ENCODE data around the gene CRELD2. TPM values are rescaled to one million over a fixed set of nuclear protein-coding genes. Genes with fewer than 3 reads are reported as not detected.
A peak's percentile ranks its signal among the peaks of the same experiment; 100 is the strongest.

The CRELD2 gene
- total and polyA plus RNA-seq, 2 of the 8 experiments (the other 6 are each of a cell fraction or from before 2014, with no cell fraction given): 24.5 to 36.6 TPM

DNA sequence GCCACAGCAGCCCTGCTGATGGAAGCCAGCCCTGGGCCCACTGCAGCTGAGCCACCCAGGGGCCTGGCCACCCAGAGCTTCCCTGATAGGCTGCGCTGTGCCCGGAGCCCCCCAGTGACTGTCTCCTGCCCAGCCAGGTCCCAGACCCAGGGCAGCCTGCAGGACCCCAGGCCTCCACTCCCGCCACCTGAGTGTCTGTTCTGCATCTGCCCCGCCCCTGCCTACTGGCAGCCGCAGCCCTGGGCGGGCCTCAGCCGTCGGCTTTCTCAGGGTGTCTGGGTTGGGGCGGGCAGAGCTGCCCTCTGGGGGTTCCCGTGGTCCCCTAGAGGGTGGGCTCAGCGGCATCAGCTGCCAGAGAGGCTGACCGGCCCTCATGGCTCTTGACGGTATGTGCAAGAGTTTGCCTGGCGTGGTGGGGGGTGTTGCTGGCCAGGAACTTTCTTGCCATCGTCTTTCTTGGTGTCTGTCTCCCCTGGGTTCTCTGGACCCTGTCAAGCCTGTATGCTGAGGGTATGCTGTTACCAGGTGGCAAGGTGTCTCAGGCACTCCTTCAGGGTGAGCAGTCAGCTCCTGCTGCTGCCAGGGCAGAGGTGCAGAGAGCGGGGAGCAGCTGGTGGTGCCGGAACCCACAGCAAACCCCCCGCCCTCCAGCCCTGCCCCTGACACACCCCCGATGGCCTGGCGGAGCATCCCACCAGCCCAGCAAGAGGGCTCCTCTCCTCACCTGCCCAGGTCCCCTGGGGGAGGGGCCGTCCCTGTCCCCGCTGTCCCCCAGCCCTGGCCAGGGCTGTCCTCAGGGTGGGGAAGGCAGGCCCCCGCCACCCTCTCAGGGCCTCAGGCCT is 29.9 kb downstream of the CRELD2 start:
- Histone ChIP-seq H2AK5ac (ENCODE audit: low read depth, low read length) (no peak overlapping the region), H3K27me3 (replicated peaks in 1 of 4; ENCODE audit: control insufficient read depth in 3 of 4, extremely low read depth in 1 of 4, insufficient read depth in 3 of 4, low read length in 3 of 4) (no peaks in the 10 kb centered on the region), H3K4me3 (ENCODE audit: extremely low read depth in 1 of 4, insufficient read depth in 2 of 4, low read depth in 3 of 4, low read length in 4 of 4) (no peak overlapping the region), H4K5ac (ENCODE audit: insufficient read length, low read depth, low read length) (no peak overlapping the region), H3K9ac (replicated peaks in 1 of 4; ENCODE audit: extremely low read depth in 1 of 4, low read depth in 3 of 4, low read length in 3 of 4) (no peak overlapping the region), H3K9me3 (ENCODE audit: insufficient read depth in 2 of 2, low read depth in 1 of 2, low read length in 1 of 2) (no peaks in the 10 kb centered on the region), H2BK15ac (ENCODE audit: low read length) (peak overlapping the region; percentile 46; the same call in 1 of the 2 replicates), H3K4me2 (ENCODE audit: insufficient read depth in 1 of 2, low read depth in 2 of 2, low read length in 2 of 2) (no peak overlapping the region), H2AFZ (ENCODE audit: low read length) (no peak overlapping the region), H3K4ac (replicated peaks; ENCODE audit: insufficient read length, low read depth, low read length) (no peak overlapping the region), H2BK5ac (ENCODE audit: low read depth, low read length) (peak overlapping the region; percentile 60; the same call in 1 of the 2 replicates), H3K14ac (ENCODE audit: insufficient read length) (no peak overlapping the region), H3K56ac (replicated peaks; ENCODE audit: insufficient read length, low read depth, low read length) (no peak overlapping the region), H2BK12ac (ENCODE audit: low read depth, low read length) (peak overlapping the region; percentile 84; the same call in 1 of the 2 replicates), H2BK120ac (replicated peaks; ENCODE audit: low read depth, low read length) (no peak overlapping the region), H3K23me2 (ENCODE audit: low read depth, low read length) (no peaks in the 10 kb centered on the region), H3K18ac (ENCODE audit: extremely low read depth, low read length) (no peak overlapping the region), H4K8ac (ENCODE audit: extremely low read depth, insufficient read depth, low read length) (peak overlapping the region; percentile 51; the same call in 1 of the 2 replicates), H3K4me1 (replicated peaks in 1 of 4; ENCODE audit: control insufficient read depth in 3 of 4, insufficient read depth in 4 of 4, low read length in 3 of 4) (peaks cover 0 to 34% (median 17%) of the 10 kb centered on the region in 4 experiments; a peak in 5 of 7 replicates), H4K91ac (replicated peaks; ENCODE audit: insufficient read length, low read length) (no peak overlapping the region), H3K79me1 (ENCODE audit: low read depth, low read length) (no peaks in the 10 kb centered on the region), H3K23ac (ENCODE audit: insufficient read length) (no peak overlapping the region), H4K20me1 (replicated peaks in 1 of 2; ENCODE audit: control insufficient read depth in 1 of 2, insufficient read depth in 2 of 2, low read length in 2 of 2) (peaks cover 0 to 2% of the 10 kb centered on the region in 2 experiments), H3K36me3 (ENCODE audit: control insufficient read depth in 2 of 4, insufficient read depth in 4 of 4, low read length in 3 of 4) (no peaks in the 10 kb centered on the region), H3K79me2 (ENCODE audit: control insufficient read depth in 1 of 2, insufficient read depth in 2 of 2, low read length in 2 of 2) (no peaks in the 10 kb centered on the region), H3K27ac (ENCODE audit: low read depth, low read length) (no peak overlapping the region), H2BK20ac (ENCODE audit: low read length) (no peak overlapping the region)
- TF ChIP-seq SP4 (IDR thresholded peaks at IDR 0.05; ENCODE audit: low read length) (no peak), MAFK (IDR thresholded peaks at IDR 0.05; ENCODE audit: low read depth, low read length) (no peak), EZH2 (IDR thresholded peaks at IDR 0.05; ENCODE audit: low read depth, low read length, severe bottlenecking) (no peak), CTBP2 (IDR thresholded peaks at IDR 0.05; ENCODE audit: borderline replicate concordance, insufficient read depth, insufficient read length, low read length) (no peak), CREB1 (IDR thresholded peaks at IDR 0.05) (no peak)
- FAIRE-seq (no peak), DNase-seq (ENCODE audit: low read depth in 1 of 2, low spot score in 2 of 2) (peak in 1 of 2 experiments; percentile 48)
- WGBS, 2 experiments (ENCODE audit: extremely low coverage in 1 of 2, insufficient coverage in 1 of 2, insufficient read length in 1 of 2, insufficient replicate concordance in 2 of 2, low coverage in 1 of 2, low lambda C conversion rate in 2 of 2, missing lambda C conversion rate in 1 of 2): 87% methylated on average over 21 of the region's 23 CpGs; no CpG with 5 or more reads in 1 of the 2 experiments
- CTCF ChIA-PET (ENCODE audit: partially characterized antibody): interaction anchor here (0.8 to 2.4 kb wide), 3 partner anchors 8 to 32 kb away, joined by 3 to 9 read pairs (median 4); no protein-coding TSS in a partner anchor
- POLR2A ChIA-PET (ENCODE audit: partially characterized antibody): interaction anchor here (2.3 kb wide), 1 partner anchor 10 kb away, joined by 7 read pairs; no protein-coding TSS in a partner anchor
